Fibroblast of gingiva (primary cell): ENCODE measurements around the gene PHLDA1.
"Not testable (repeated sequence)": the region's sequence is repeated elsewhere in the genome, so short reads cannot be mapped to it uniquely, and the experiment has no call there.

Experiments used
- DNase-seq: peaks from one replicate; pipeline ENCODE4 v3.0.0-alpha.2; 2011; ENCODE audit warnings: low read depth

PHLDA1 gene

GRCh38 chr12:76018111-76018510, 13.5 kb downstream of the PHLDA1 start:
- peak; percentile 67 for DNase-seq

DNA sequence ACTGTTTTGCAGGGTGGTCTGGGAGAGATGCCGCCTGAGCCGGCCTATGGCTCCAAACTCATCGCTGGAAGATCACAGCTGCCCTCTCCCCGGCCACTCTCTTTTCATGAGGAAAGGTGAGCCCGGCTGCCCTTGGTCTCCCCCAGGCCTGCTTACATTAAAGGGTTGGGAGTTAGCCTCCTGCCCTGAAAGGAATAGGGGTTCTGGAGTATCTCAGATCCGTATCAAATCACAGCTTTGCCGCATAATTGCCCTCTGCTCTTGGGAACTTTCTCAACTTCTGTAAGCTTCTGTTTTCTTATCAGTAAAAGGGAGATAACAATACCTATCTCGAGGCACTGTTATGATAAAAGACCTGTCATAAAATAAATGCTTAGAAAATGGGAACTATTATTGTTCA, 17.6 kb downstream of the PHLDA1 start:
- no peak for DNase-seq

DNA sequence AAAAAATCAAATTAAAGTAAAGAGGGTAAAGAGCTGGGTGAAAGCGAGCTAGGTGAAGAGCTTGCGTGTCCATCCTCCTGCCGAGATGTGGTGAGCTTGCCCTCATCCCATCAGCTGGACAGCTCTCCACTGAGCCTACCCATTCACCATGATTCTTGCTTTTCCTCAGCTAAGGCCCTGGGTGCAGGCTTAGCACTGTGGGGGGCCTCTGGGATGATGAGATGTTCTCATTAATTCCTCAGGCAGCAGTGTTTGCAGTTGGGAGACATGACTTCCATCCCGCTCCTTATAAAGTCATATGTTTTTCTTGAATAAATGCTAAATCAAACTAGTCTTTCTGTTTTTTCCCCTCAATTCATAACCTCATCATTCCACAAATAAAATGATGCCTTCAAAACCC, 18.0 kb downstream of the PHLDA1 start:
- no peak for DNase-seq

DNA sequence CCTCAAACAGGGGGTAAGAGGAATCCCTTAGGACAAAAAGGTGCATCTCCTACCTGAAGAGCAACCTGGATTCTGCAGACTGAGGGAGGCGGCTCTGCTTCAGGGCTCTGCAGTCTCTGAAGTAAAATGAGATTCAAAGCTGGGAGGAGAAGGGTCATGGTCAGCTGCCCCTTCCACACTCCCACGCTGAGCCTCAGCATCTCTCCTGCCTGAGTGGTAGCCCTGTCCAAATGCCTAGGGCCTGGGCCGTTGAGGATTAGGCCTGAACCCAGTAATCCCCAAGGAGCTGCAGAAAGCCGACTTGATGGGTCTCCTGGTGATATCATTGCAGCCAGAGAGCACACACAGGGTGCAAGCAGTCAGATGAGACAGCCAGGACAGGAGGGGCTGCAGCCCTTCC, 18.9 kb downstream of the PHLDA1 start:
- no peak for DNase-seq

GRCh38 chr12:76010732-76011458, 20.7 kb downstream of the PHLDA1 start:
- peak; percentile 69 for DNase-seq

- no peak for DNase-seq
Observed at GRCh38 chr12:76008428-76008827, 23.1 kb downstream of the PHLDA1 start.

GRCh38 chr12:76007640-76008039, 23.9 kb downstream of the PHLDA1 start:
- no peak for DNase-seq

DNA sequence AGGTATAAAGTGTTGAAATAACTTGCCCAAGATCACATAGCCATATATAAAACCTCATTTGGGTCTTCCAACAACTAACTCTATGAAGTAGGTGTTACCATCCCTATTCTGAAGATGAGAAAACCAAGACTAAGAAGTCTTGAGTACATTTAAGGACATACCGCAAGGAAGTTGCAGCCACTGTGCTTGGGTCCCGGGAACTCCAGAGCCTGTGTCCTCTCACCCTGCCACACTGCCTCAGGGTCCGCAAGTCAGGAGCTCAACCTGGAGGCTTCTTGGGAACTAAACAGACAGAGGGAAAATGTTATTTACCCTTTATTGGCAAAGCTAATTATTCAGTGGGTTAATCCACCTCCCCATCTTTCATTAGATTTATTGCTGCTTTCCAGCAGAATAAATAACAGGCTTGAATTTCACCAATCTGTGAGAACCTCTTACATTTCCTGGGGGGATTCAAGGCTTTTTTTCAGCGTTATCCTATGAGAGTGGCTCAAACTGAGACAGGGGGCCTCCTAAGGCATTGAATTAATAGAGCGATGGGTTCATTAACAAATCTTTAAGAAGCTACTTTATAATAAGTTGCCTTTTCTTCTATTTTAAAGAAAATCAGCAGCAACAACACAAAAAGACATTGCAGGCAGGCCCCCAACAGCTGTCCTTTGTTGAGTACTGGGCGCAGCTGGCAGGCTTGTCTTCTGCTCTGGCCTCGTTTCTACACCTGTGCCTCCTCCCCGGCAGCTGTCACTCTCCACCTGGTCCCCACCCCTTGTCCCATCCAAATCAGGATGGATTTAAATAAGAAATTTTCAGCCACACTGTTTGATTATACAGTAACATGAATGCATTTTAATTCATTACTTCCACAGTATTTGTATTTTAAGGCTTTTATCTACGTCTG, 25.3 kb downstream of the PHLDA1 start:
- DNase-seq, result no peak

DNA sequence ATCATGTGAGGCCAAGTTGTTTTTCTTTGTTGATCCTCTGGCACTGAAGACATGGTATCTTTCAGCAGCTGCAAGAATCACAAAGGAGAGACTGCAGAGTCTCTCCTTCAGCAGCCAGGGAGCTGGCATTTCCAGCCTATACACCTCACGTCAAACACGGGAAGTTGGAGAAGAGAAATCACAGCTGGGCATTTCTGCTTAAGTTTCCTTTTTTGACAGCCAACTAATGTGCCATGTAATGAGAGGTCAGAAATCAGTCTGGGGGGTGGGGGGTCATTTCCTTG, 28.3 kb downstream of the PHLDA1 start:
- DNase-seq, result no peak

DNA sequence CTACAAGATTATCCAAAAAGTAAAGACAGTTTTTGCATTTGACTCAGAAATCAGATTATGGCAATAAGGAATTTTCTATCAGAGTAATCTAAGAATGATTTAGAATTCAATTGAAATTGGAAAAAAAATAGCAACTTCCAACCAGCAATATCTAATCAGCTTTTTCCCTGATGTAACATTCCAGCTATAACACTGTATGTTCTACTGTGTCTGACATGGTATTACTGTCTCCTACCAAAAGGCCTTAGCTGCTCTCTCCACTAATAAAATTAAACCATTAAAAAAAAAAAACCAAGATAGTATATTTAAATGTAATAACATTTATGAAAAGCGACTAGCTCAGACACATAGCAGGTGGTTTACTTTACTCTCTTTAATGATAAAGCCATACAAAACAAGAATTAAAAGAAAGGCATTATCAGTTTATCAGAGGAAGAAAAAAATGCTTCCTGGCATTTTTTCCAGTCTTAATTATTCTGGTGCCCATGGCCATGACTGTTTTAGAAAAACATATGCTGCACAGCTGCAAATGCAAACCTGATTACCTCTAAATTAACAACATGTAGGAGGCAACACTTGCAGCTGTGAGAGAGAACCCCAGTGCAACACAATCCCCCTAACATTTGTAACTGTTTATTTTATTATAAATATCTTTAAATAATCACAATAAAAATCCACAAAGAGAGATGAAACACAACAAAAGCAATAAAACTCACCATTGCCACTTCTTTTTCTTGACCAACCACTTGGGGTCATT, 28.8 kb downstream of the PHLDA1 start:
- peak; percentile 66 for DNase-seq

DNA sequence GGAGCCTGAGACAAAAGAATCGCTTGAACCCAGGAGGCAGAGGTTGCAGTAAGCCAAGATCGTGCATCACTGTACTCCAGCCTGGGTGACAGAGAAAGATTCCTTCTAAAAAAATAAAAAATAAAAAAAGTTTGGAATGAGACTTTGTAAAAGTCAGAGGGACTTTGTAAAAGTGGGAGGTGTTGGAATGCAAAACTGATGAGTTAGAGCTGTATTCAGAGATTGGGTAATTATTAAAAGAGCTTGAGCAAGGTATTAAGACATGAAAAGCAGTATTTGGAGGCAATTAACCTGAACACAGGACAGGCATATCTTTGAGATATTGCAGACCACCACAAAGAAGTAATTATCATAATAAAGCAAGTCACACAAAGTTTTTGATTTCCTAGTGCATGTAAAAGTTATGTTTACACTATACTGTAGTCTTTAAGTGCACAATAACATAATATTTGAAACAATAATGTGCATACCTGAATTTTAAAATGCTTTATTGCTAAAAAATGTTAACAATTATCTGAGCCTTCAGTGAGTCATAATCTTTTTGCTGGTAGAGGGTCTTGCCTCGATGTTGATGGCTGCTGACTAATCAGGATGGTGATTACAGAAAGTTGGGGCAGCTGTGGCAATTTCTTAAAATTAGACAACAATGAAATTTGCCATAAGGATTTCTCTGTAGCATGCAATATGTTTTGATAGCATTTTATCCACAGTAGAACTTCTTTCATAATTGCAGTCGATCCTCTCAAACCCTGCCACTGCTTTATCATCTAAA, 33.1 kb downstream of the PHLDA1 start:
- no peak for DNase-seq

DNA sequence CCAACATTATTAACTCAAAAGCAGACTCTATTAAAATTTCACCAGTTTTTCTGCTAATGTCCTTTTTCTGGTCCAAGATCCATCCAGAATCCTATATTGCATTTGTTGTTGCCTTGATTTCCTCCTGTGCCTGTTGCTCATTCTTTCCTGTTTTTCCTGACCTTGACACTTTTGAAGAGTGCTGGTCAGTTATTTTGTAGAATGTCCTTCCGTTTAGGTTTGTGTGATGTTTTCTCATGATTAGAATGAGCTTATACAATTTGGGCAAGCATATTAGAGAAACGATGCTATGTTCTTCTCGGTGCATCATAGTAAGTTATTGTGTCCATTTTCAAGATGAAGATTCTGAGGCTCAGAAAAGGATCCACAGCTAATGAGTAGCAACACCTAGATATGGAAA, 33.9 kb downstream of the PHLDA1 start:
- no peak for DNase-seq

DNA sequence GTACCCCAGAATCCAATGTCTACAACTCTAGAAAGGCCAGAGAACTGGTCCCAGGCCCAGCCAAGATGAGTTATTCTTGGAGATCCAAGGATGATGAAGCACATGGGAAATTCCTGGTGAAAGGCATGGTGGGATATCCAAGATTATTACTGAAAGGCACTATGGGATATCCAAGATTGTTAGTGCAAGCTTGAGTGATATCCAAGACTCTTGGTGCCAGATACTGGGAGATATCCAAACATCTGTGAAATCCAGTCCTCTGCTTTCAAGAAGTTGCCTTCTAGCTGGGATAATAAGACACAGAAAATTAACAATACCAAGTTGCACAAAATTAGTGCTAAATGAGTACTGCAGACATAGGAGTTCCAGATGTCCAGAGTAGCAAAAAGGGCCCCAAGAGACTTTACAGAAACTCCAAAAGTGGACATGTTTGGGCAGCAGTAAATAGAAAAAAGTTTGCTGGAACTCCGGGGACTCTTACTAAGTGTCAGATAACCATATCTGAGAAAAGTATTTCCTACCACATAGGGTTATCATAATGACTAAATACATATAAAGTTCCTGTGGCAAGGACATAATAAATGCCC, 34.6 kb downstream of the PHLDA1 start:
- DNase-seq, result peak; percentile 45

- no peak for DNase-seq
Observed at GRCh38 chr12:75995691-75996090, 35.9 kb downstream of the PHLDA1 start.

- peak; percentile 20 for DNase-seq
Observed at GRCh38 chr12:75994069-75994740, 37.4 kb downstream of the PHLDA1 start.

DNA sequence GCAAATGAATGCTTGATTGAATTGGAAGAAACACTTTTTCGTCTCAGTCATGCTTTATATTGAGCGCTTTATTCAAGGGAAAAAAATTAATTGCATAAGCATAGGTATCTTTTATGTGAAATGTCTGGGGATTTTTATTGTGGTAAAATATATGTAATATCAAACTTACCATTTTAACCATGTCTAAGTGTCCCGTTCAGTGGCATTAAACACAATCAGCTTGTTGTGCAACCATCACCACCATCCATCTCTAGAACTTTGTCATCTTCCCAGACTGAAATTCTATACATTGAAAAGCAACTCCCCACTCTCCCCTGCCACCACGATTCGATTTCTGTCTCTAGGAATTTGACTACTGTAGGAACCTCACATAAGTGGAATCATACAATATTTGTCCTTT, 39.8 kb downstream of the PHLDA1 start:
- no peak for DNase-seq

DNA sequence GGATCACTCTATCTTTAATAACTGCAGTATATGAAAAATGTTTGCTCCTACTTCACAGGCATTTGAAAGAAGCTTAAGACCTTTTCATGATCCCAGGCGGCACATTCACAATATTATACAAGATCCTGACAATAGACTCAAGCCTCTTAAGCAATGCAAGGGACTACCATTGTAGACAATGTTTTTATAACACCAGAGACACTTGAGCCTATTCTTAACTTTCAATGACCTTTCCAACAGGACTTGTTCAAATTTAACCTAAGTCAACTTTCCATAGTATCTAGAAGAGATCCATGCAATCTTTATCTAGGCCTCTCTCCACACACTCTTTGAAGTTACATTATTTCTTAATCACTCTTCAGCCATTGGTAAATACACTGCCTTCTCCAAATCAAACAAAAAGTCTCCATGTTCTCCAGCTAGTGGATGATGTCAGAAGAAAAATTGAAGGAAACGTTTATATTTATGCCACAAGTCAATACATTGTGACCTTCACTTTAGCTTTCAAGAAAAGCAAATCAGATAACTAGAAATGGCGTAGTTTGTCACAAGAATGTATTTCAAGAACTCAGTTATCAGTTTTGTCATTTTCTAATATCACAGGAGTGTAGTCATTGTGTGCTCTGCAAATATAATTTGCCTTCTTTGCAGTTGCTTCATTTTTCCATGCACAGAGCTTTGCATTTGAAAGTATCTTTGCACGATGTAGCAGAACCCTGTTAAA, 41.2 kb downstream of the PHLDA1 start:
- no peak for DNase-seq

- DNase-seq, result not testable (repeated sequence)
Observed at GRCh38 chr12:75987709-75988108, 43.9 kb downstream of the PHLDA1 start.

DNA sequence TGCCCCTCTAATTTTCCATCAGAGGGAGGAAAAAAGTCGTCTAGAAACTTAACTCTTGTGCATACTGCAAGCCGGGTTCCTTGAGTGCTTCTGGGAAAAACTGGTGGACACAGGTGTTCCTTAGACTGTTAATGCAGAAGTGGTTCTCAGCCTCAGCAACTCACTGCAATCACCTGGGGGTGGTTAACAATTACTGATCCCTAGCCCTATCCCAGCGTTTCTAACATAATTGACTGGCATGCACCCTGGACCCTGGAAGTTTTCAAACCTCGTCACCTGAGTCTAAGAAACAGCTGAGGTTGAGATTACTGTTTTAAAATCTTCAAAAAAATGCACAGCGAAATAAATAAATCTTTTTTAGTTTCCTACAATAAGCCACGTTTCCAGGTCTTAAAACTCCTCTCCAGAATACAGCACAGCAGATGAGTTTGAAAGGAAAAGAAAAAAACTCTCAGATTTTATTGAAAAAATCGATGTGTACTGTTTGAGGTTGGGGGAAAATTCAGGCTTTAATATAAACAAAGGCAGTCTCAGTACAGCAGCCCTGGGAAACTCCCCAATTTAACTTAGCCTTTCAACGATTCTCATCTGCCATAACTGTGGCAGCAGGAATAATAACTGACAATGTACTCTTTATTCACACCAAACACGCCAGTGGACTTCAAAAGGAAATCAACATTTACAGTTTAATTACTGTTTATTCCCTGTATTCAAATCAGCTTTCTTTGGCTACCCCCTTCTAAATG, 45.4 kb downstream of the PHLDA1 start:
- no peak for DNase-seq

DNA sequence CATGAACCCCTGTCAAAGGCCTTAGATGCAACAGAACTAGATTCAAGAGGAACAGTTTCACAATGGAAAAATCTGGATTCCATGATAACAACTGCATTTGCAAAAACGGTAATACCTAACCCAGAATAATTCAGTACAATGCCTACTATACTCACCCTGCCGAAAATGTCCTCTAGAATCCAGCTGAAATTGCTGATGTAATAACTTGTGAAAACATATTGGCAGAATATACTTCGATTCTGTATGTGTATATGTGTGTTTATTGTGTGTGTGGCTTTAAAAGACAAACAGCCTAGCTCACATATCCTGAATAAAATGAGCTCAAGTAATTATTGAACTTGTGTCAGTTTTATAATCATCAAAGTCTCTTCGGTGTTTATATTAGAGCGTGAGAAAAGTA, 46.0 kb downstream of the PHLDA1 start:
- no peak for DNase-seq
